Caco-2 (cell line): ENCODE data around the gene SUPT3H. TPM values are rescaled to one million over a fixed set of nuclear protein-coding genes. Genes with fewer than 3 reads are reported as not detected.

Source experiments
- BruUV-seq: library from RNA; stranded (reverse); fragments of 400-500 nt; replicated peaks from 2 replicates; lab custom pipeline; 2021; lab: Mats Ljungman, UMichigan
- CTCF ChIA-PET: fragments of 300-600 bp; sonication (Branson Sonifier 250); formaldehyde crosslinking; loops from one replicate; lab custom pipeline; 2022; ENCODE audit warnings: antibody characterized with exemption; lab: Charles Lee
- POLR2A ChIA-PET: fragments of 300-600 bp; sonication (Branson Sonifier 250); formaldehyde crosslinking; loops from one replicate; lab custom pipeline; 2022; ENCODE audit warnings: antibody characterized with exemption; lab: Charles Lee
- DNase-seq, 2 experiments: peaks; one replicate each; pipeline versions ENCODE4 v3.0.0 to v3.0.0-alpha.2; 2020 to 2022
- H3K27me3 ChIP-seq: replicated peaks from 2 replicates; pipeline ENCODE4 v1.6.0; 2011; ENCODE audit warnings: low read length; ENCODE audit not compliant: control insufficient read depth, insufficient read depth
- H3K36me3 ChIP-seq: 2 replicates; pipeline ENCODE4 v1.5.1; 2011; ENCODE audit warnings: low read length; ENCODE audit not compliant: control insufficient read depth, insufficient read depth
- H3K4me1 ChIP-seq: fragments of 250-450 bp; sonication (Bioruptor Pico); 2 replicates; pipeline ENCODE4 v1.5.1; 2020; ENCODE audit warnings: mild to moderate bottlenecking
- H3K4me3 ChIP-seq: 2 replicates; pipeline ENCODE4 v1.5.1; 2011; ENCODE audit warnings: low read depth, mild to moderate bottlenecking, control low read depth, low read length
- H3K9me3 ChIP-seq: fragments of 250-450 bp; sonication (Bioruptor Pico); 2 replicates; pipeline ENCODE4 v1.5.1; 2020; ENCODE audit warnings: mild to moderate bottlenecking, moderate library complexity
- H3K27ac Mint-ChIP-seq: one replicate; pipeline ENCODE4 v1.8.0; 2022; ENCODE audit warnings: mixed read lengths; ENCODE audit not compliant: unreplicated experiment
- H3K27me3 Mint-ChIP-seq: one replicate; pipeline ENCODE4 v1.8.0; 2022; ENCODE audit warnings: mixed read lengths; ENCODE audit not compliant: insufficient read depth, unreplicated experiment
- H3K36me3 Mint-ChIP-seq: one replicate; pipeline ENCODE4 v1.8.0; 2022; ENCODE audit warnings: mild to moderate bottlenecking, mixed read lengths; ENCODE audit not compliant: insufficient read depth, unreplicated experiment
- H3K4me1 Mint-ChIP-seq: one replicate; pipeline ENCODE4 v1.8.0; 2022; ENCODE audit warnings: low read depth, mixed read lengths; ENCODE audit not compliant: unreplicated experiment
- H3K4me3 Mint-ChIP-seq: one replicate; pipeline ENCODE4 v1.8.0; 2022; ENCODE audit warnings: mild to moderate bottlenecking, moderate library complexity, mixed read lengths; ENCODE audit not compliant: unreplicated experiment
- H3K9me3 Mint-ChIP-seq: one replicate; pipeline ENCODE4 v1.8.0; 2022; ENCODE audit warnings: mixed read lengths; ENCODE audit not compliant: unreplicated experiment
- intact Hi-C: fragments of 100-400 bp; cut with micrococcal nuclease; formaldehyde crosslinking; loops from one replicate; pipeline ENCODE4 v1.10.0; 2022; ENCODE audit not compliant: unreplicated experiment
- total RNA-seq: library from RNA; stranded (reverse); gene quantifications from 2 replicates; pipeline ENCODE4 v1.2.3, GENCODE V29; 2022
- TF ChIP-seq, protein P1 (sequence below), 2 experiments: fragments of 200-600 bp in 1 of 2; IDR thresholded peaks; 1 replicate in 1 of 2; 2 replicates in 1 of 2; pipeline versions ENCODE4 v1.5.1 to v1.8.0; 2011 to 2022; ENCODE audit warnings: antibody characterized with exemption in 1 of 2, control low read depth in 1 of 2, inconsistent platforms in 1 of 2, low read depth in 1 of 2, low read length in 1 of 2, mild to moderate bottlenecking in 1 of 2, moderate library complexity in 1 of 2; ENCODE audit not compliant: insufficient read depth in 1 of 2, severe bottlenecking in 1 of 2, unreplicated experiment in 1 of 2

The SUPT3H gene
- total RNA-seq, 1 experiment from 2014 or later = 13.2 TPM

- POLR2A ChIA-PET = no interaction called here
- Histone ChIP-seq H3K9me3 (no peaks in the 10 kb centered on the region), H3K36me3 (no peaks in the 10 kb centered on the region), H3K4me3 (no peak overlapping the region), H3K4me1 (peaks cover 6% of the 10 kb centered on the region; the same call in 1 of the 2 replicates), H3K27me3 (no peaks in the 10 kb centered on the region)
- intact Hi-C loops = no loop called here
- H3K4me1 Mint-ChIP-seq = no peaks in the 10 kb centered on the region
- TF ChIP-seq, protein P1, sequence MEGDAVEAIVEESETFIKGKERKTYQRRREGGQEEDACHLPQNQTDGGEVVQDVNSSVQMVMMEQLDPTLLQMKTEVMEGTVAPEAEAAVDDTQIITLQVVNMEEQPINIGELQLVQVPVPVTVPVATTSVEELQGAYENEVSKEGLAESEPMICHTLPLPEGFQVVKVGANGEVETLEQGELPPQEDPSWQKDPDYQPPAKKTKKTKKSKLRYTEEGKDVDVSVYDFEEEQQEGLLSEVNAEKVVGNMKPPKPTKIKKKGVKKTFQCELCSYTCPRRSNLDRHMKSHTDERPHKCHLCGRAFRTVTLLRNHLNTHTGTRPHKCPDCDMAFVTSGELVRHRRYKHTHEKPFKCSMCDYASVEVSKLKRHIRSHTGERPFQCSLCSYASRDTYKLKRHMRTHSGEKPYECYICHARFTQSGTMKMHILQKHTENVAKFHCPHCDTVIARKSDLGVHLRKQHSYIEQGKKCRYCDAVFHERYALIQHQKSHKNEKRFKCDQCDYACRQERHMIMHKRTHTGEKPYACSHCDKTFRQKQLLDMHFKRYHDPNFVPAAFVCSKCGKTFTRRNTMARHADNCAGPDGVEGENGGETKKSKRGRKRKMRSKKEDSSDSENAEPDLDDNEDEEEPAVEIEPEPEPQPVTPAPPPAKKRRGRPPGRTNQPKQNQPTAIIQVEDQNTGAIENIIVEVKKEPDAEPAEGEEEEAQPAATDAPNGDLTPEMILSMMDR (IDR thresholded peaks at IDR 0.05; ENCODE audit: insufficient read depth in 1 of 2, low read depth in 1 of 2, low read length in 1 of 2, severe bottlenecking in 1 of 2, unreplicated experiment in 1 of 2) = no peak
- H3K27ac Mint-ChIP-seq = no peak overlapping the region
- H3K27me3 Mint-ChIP-seq = no peaks in the 10 kb centered on the region
- no TSS peak for BruUV-seq
- no peak for DNase-seq
- H3K4me3 Mint-ChIP-seq = no peak overlapping the region
- CTCF ChIA-PET = no interaction called here
- no peaks in the 10 kb centered on the region for H3K9me3 Mint-ChIP-seq
- H3K36me3 Mint-ChIP-seq = no peaks in the 10 kb centered on the region
Measured at GRCh38 chr6:44849806-44850205, 527.9 kb downstream of the SUPT3H start.

- Histone ChIP-seq H3K36me3 (no peaks in the 10 kb centered on the region), H3K27me3 (no peaks in the 10 kb centered on the region), H3K4me1 (no peaks in the 10 kb centered on the region), H3K4me3 (no peak overlapping the region), H3K9me3 (no peaks in the 10 kb centered on the region)
- BruUV-seq = no TSS peak
- ChIA-PET CTCF (no interaction called here), POLR2A (no interaction called here)
- Mint-ChIP-seq H3K9me3 (no peaks in the 10 kb centered on the region), H3K4me3 (no peak overlapping the region), H3K27me3 (no peaks in the 10 kb centered on the region), H3K27ac (no peak overlapping the region), H3K4me1 (no peaks in the 10 kb centered on the region), H3K36me3 (no peaks in the 10 kb centered on the region)
- intact Hi-C loops = no loop called here
- DNase-seq = no peak
- TF ChIP-seq, protein P1 (IDR thresholded peaks at IDR 0.05; ENCODE audit: insufficient read depth in 1 of 2, low read depth in 1 of 2, low read length in 1 of 2, severe bottlenecking in 1 of 2, unreplicated experiment in 1 of 2) = no peak
Measured at GRCh38 chr6:44843734-44844133, 534.0 kb downstream of the SUPT3H start.

DNA sequence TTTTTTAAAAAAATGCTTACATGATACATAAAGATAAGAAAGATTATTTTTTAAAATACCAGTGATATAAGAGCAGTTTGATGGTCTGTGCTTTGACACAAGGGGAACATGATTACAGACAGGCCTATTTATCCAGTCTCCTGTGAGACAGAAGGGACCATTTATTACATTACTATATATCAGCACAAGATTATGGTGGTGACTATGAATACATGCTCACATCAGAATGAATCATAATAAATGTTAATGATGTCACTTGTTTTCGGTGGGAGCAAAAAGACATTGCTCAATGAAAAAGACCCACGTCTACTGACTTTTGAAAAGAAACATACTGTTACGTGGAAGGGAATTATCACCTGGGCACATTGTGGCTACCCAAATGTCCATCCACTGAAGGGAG is 535.1 kb downstream of the SUPT3H start:
- no peaks in the 10 kb centered on the region for H3K4me1 Mint-ChIP-seq
- ChIA-PET CTCF (no interaction called here), POLR2A (no interaction called here)
- BruUV-seq = no TSS peak
- H3K27ac Mint-ChIP-seq = no peak overlapping the region
- Histone ChIP-seq H3K27me3 (no peaks in the 10 kb centered on the region), H3K4me3 (no peak overlapping the region), H3K9me3 (no peaks in the 10 kb centered on the region), H3K4me1 (no peaks in the 10 kb centered on the region), H3K36me3 (no peaks in the 10 kb centered on the region)
- H3K9me3 Mint-ChIP-seq = no peaks in the 10 kb centered on the region
- intact Hi-C loops = no loop called here
- no peak for DNase-seq
- no peaks in the 10 kb centered on the region for H3K36me3 Mint-ChIP-seq
- H3K4me3 Mint-ChIP-seq = no peak overlapping the region
- TF ChIP-seq, protein P1 (IDR thresholded peaks at IDR 0.05; ENCODE audit: insufficient read depth in 1 of 2, low read depth in 1 of 2, low read length in 1 of 2, severe bottlenecking in 1 of 2, unreplicated experiment in 1 of 2) = no peak
- H3K27me3 Mint-ChIP-seq = no peaks in the 10 kb centered on the region
